COLO668 (cell line): ENCODE measurements around the gene GHDC.
"Not testable (repeated sequence)": the region's sequence is repeated elsewhere in the genome, so short reads cannot be mapped to it uniquely, and the experiment has no call there.

ENCODE experiments used
- DNase-seq: peaks from one replicate; lab custom pipeline; 2025; ENCODE audit not compliant: unreplicated experiment; lab: John Stamatoyannopoulos, UW

Gene GHDC

GRCh38 chr17:42159796-42160530 is 34.3 kb downstream of the GHDC start:
- no peak for DNase-seq

DNA sequence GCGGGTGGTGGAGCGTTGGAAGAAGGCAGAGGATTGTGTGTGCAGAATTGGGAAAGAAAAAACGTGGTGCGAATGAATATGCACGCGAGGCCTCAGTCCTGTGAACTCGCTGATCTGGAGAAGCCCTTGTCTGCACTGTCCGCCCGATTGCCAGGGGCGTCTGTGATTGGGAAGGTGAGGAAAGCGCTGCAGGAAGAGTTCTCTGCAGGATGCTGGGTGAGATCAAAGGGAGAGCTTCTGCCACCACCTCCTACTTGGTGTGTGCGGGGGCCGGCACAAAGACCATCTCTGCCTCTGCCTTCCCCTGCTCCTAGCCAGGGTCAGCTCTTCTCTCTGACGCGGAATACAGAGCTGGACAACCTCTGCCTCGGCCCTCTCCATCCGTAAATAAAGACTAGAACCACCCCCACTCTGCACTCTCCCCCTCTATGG is 38.7 kb downstream of the GHDC start:
- DNase-seq = no peak

- peak; percentile 2 for DNase-seq
These were observed 40.2 kb downstream of the GHDC start for GRCh38 chr17:42153919-42154742.

DNA sequence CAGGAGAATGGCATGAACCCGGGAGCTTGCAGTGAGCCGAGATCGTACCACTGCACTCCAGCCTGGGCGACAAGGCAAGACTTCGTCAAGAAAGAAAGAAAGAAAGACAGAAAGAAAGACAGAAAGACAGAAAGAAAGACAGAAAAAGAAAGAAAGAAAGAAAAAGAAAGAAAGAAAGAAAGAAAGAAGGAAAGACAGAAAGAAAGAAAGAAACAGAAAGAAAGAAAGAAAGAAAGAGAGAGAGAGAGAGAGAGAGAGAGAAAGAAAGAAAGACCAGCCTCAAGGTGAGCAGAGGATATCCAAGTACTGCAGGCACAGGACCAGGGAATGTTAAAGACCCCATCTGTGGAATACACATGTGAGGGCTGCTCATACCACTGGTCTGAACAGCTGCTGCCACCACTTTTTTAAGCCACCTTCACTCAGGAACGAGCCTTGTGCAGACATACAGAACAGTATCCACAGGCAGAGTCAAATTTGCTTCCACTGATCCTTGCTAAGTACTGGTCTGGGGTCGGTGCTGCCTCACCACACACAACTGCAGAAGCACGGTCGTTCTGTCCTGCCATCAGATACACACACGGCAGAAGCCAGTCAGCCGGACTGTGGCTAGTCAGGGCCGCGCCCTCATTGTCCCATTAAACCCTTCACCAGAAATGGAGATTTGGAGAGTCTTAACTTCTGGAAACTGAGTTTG is 47.2 kb downstream of the GHDC start:
- DNase-seq = no peak

DNA sequence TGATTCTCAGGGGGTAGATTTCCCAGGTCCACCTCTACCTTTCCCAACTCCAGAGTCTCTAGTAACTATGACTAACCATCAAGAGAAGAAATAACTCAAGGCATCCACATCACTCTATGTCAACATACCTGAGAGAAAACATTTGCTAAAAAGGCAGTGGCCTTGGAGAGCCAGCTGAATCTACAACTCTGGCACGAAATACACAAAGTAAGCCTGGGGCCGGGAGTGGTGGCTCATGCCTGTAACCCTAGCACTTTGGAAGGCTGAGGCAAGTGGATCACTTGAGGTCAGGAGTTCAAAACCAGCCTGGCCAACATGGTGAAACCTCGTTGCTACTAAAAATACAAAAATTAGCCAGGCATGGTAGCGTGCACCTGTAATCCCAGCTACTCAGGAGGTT is 51.2 kb downstream of the GHDC start:
- DNase-seq = not testable (repeated sequence)

DNA sequence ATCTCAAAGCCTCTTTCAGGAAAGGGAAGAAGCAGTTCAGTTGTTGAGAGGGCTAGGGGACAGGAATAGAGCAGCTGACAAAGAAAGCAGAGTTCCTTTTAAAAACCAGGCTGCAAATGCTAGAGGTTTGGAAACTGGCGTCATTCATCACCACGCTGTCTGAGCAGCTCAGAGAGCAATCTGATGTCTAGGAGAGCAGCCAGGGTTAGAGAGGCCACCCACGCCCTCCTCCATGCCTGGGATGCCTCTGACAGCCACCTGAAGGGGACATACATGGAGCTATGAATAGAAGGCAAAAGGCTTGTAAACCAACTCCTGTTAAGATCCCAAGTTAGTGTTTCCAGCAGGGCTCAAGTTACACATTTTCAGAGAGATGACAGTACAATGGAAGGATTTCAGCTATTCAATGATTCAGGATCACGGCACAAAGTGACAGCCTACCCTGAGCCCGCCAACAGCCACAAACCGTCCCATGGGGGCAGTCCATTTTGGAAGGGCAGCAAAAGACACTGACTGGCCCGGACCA is 51.9 kb downstream of the GHDC start:
- DNase-seq = no peak

- no peak for DNase-seq
These were observed 52.9 kb downstream of the GHDC start for GRCh38 chr17:42141382-42141781.

DNA sequence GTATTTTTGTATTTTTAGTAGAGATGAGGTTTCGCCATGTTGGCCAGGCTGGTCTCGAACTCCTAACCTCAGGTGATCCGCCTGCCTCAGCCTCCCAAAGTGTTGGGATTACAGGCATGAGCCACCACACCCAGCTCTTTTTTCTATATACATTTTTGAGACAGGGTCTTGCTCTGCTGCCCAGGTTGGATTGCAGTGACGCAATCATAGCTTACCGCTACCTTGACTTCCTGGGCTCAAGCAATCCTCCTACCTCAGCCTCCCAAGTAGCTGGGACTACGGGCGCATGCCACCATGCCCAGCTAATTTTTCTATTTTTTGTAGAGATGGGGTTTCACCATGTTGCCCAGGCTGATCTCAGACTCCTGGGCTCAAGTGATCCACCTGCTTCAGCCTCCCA is 53.6 kb downstream of the GHDC start:
- DNase-seq = not testable (repeated sequence)
